Erythroblast (primary cell): ENCODE data around the gene RAMP1.

Experiments
- GATA1 ChIP-seq: IDR thresholded peaks from 2 replicates; pipeline ENCODE4 v1.6.1; 2011; ENCODE audit warnings: low read depth, mild to moderate bottlenecking, control low read depth, low read length, moderate library complexity
- POLR2A ChIP-seq: IDR thresholded peaks from 2 replicates; pipeline ENCODE4 v1.6.1; 2011; ENCODE audit warnings: mild to moderate bottlenecking, low read length

DNA sequence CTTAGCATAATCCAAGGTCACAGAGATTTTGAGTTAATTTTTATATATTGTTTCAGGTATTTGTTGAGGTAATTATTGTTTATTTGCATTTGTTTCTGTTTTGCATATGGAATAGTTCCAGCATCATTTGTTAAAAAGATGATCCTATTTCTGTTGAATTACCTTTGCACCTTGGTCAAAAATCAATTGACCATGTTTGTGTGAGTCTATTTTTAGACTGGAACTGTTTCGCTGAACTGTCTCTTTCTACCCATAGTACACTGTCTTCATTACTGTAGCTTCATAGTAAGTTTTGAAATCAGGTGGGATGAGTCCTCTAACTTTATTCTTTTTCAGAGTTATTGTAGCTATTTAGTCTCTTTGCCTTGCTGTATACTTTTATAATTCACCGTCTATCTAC is 28.9 kb upstream of the RAMP1 start:
- TF ChIP-seq POLR2A (no peak), GATA1 (no peak)
